ENCODE measurements around the gene LAPTM4A.

Gene LAPTM4A

DNA sequence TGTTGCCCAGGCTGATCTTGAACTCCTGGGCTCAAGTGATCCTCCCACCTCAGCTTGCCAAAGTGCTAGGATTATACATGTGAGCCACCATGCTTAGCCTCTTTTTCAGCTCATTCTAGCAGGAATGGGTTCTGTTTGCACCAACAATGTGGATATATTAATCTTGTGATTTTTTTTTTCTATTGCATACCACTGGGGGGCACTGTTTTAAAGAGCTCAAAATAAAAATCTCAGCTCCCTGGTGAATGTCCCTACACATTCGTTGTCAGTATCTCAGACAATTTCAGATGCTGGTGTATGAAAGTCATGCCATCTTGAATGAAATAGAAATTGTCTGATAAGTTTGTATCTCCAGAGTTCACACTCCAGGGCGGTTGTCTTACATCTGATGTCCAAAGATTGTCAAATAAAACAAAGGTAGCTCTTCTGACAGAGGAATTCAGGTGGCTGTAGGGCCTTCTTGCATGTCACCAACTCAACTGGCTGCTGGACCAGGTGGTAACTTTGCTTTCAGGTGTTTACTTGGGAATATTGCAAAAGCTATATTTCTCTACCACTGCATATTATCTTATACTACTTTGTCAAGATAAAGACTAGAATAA lies 35.8 kb downstream of the LAPTM4A start:
- DNase-seq = peak; percentile 26

DNA sequence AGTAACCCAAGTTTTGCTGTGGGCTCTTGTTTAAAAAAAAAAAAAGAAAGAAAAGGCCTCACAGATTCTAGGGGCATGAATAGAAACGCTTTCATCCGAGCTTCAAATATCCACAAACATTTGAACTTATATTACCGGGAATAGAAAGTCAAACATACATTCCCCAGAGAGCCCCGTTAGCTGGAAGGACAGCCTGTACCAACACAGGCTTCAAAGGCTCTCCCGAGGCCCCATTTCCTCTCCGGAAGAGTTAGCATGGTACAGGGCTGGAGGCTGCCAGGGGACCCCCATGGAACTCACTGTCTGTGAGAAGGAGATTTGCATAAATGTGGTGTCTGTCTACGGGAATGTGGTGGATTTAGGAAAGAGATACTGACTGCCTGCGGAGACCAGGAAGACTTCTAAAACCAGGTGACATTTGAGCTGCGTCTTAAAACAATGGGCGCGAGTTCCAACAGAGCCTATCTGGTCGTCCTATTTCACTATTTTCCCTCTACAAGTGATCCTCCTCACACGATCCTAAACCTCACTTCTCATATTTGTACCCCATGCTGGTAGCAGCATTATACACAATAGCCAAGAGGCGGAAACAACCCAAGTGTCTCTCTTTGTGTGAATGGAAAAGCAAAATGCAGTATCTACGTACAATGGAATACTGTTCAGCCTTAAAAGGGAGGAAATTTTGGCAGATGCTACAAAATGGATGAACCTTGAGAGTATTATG lies 38.1 kb downstream of the LAPTM4A start:
- no peak for DNase-seq

DNA sequence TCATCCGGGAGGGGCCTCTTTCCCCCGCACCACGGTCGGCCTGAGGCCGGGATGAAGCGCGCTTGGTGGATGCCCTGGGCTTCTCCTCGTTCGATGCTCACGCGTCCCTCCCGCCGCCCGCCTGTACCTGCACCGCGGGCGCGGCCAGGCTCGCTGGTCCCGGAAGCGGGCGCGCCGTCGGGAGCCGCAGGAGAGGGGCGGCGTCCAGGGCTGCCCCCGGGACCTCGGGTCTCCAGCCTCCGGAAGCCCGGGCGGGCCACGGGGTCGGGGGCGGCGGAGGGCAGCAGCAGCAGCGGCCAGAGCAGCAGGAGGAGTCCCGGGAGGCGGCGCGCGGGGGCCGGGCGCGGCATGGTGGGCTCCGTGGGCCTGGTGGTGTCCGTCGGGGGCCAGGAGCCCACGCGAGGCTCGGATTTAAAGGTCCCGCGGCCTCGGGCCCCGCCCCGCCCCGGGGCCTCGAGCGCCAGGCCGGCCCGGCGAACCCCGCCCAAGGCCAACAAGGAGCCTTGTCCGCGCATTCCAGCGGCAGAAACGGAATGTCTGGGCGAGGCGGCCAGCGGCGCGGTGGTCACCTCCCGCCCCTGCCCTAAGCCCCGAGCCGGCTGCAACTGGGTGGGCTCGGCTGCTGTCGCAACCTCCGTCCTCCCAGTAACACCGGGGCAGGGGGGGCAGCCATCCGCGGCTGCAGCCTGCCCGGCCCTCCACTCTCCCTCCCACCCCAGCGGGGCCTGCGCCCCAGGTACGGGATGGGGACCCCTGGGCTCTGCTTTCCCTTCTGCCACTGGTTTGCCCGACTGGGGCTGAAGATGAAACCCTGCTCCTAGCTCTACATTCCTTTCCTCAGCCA lies 38.9 kb downstream of the LAPTM4A start, which contains the start of gene MATN3:
MATN3 (minus strand) TSS at position 387 of the 844 bp plus-strand sequence; CDS start at position 350, 37 bp downstream.
- no peak for DNase-seq

DNA sequence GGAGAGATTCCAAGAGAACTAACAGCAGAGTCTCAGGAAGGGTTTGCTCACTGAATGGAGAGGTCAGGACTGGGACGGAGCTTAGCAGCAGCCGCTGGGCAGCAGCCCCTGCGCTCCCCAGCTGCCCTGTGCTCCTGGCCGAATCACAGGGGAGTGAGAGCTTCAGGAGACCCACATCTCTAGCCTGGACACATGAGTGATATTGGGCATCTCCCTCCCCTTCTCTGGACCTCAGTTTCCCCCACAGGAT lies 39.5 kb downstream of the LAPTM4A start:
- no peak for DNase-seq

DNA sequence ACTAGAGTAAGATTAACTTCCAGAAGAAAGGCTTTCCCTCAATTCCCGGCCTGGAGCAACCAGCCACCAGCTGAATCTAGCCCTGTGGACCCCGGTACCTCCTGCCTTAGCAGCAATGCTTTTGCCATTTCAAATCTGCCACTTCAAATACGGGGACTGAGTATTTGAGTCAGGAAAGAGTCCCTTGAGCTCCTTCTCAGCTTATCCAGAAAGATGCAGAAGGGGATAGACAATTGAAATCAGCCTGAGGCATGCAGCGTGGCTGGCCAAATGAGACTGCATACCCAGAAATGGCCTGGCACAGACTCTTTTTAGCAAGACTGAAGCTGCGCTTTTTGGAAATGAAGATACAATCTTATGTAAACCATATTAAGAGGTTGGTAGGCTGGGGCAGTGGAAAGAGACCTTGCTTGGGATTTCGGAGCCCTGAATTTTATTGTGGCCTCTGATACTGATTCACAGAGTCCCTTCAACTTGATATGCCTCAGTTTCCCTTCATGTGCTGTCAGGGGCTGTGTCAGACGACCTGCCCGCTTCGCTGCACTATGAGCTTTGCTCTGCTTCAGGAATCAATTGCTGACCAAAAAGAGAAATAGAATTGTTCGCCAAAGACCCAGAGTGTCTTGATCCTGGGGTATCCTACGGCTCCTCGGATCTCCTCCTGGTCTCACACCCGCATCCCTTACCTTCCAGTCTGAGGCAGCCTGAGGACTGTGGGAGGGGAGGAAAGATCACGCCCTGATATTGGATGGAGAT lies 40.0 kb downstream of the LAPTM4A start:
- no peak for DNase-seq

DNA sequence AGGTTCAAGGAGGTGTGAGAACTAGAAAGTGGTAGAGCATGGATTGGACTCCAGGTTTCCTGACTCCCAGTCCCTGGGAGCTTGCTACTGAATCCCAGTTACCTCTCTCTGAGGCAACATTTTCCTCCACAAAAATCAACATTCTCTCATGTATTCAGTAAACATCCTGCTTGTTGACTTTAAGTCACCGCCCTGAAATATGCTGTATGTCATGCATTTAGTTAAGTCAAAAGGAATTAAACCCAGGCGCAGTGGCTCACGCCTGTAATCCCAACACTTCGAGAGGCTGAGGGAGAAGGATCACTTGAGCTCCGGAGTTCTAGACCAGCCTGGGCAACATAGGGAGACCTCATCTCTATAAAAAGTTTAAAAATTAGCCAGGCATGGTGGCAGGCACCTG lies 42.7 kb downstream of the LAPTM4A start:
- DNase-seq = no peak

DNA sequence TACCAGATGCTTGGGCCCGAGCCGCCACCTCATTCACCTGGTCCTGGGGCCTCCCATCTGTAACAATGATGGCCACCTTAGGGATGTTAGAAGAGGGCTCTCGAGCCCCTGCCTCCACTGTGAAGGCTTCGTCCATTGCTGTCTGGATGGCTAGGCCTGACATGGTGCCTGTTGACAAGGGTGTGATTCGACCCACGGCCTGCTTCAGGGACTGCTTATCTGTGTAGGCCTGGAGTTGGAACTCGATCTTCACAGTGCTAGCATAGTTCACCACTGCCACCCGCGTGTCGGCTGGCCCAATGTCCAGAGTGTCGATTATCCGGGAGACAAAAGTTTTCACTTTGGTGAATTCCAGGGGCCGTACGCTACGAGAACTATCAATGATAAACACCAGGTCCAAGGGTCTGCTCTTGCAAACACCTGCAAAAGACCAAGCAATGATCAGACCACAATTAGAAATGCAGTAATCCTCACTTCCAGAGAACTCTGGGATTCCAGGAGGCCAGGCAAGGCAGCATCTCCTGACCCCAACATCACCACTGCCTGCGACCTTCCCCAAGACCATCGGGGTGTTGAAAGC lies 45.4 kb downstream of the LAPTM4A start:
- no peak for DNase-seq

DNA sequence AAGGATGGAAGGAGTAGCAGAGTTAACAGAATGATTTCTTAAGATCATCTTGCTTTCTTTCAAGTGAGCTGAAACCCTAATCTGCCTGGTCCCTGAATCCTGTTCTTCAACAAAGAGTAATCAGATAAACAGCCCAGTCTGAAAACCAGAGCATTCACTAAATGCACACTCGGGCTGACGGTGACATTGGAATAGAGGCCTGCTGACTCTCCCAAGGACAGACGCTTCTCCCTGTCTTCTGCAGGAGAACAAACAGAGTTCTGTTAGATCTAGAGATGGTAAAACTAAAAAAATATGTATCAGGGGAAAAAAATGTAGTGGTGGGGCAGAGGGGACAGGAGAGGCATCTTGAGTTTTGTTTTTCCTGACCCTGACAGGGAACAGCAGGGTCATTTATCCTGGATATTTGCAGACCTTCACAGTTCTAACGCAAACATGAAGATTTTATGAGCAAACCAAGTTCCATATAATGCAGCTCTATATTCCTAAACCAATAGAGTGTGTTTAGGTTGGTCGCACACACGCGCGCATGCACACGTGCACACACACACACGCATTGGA lies 46.3 kb downstream of the LAPTM4A start:
- DNase-seq = no peak

DNA sequence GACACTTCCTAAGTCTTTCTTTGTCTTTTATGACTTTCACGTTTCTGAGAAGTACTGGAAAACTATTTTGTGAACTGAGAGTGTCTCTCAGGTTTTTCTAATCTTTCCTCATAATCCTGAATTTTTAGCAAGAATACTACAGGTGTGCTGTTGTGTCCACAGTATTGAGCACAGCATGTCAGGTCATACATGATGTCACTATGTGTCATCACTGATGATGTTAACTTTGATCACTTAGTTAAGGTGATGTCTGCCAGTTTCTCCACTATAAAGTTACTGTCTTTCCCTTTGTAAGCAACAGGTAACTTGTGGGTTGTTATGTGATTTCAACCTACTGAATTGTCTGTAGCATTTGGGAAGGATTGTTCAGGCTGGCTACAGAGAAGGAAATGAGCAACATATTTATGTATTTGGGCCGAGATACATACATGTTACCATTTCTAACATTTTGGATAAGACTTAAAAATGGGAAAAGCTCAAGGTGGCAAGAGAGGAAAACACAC lies 50.0 kb downstream of the LAPTM4A start:
- no peak for DNase-seq

DNA sequence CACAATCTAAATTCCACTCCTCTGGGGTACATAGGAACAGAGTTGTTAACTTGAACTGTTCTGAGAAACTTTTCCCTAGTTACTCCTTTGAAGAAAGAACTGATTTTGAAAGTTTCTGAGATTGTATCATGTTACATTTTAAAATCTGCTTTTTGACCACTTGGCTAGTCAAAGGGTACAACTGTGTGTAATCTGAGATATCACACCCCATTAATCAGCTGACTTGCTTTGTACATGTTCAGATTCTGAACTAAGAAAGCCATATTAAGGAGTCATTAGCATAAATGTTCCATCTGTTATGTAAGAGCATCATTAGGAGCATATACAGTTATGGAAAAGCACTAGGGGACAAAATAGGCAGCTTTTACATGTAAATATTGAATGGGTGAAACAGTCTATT lies 57.7 kb downstream of the LAPTM4A start:
- no peak for DNase-seq

DNA sequence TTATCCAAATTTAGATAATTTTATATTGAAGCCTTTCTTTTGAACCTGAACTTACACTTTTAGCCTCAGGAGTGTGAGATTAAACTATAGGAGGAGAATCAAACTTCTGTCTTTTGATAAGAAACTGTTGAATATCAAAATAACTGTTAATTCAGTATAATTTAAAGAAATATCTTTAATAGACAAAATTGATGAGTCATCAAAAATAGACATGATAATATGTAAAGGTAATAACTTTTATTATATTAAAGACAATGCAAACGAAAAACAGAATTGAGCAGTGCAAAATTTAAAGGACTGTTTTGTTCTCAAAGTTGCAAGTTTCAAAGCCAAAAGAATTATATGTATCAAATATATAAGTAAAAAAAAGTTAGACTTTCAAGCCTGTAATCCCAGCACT lies 59.5 kb downstream of the LAPTM4A start:
- DNase-seq = no peak

DNA sequence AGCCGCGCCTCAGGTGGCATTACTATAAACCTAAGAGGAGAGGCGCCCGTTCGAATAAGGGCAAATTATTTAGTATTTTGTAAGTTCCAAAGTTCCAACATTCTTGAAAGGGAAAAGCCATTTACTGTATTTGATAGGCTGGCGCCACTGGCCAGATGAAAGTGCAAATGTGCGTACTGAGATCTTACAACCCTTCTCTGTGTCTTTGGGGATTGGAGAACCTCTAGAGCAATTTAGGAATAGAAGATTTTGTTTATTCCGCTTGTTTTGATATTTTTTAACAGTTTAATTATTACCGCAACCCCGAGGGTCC lies 61.1 kb downstream of the LAPTM4A start:
- DNase-seq = no peak

DNA sequence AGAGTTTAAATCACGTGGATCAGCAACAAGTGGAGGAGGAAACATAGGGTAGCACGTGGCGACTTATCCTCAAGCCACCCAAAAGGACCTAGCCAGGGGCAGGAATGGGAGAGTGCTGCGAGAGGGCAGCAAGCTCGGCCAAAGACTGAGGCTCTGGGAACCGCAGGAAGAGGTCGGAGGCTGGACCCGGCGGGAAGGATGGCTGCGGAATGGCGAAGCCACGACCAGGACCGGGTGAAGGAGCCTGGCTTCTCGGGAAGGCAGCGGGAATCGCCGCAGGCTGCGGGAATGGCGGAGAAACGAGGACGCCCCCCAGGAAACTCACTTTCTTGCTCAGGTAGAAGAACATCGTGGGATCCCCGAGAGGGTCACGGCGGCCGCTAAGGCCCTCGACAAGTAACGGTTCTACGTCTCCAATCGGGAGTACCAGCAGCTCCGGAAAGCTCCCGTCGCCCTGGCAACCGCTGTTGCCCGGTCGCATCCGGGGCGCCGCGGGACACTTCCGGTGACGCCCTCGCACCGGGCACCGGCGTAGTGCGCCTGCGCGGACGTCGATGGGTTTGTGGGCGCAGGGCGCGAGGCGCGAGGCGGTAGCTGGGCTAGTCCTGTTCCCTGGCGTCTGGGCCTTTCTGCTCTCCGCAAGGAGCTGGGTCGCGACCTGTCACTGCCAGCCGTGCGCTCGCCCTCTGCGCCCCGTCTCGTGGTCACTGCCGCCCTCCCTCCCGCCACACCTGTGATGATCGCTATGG lies 61.6 kb downstream of the LAPTM4A start, which contains the start of gene WDR35:
WDR35 (minus strand) TSS at position 439 of the 749 bp plus-strand sequence; CDS start at position 349, 90 bp downstream.
- peak; percentile 85 for DNase-seq

DNA sequence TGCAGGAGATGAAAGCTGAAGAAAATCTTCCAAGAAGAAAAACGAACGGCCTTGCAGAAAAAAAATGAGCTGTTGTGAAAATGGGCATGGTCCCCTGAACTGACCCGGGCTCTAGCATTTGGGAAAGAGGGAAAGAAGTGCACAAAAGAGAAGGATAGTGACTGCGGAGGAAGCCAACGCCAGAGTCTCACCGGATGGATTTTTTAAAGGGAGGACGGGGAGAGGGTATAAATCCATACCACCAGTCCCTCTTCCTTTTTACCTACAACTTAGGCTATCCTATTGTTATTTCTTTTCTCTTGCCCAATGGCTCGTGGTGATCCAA lies 62.1 kb downstream of the LAPTM4A start:
- DNase-seq = no peak

DNA sequence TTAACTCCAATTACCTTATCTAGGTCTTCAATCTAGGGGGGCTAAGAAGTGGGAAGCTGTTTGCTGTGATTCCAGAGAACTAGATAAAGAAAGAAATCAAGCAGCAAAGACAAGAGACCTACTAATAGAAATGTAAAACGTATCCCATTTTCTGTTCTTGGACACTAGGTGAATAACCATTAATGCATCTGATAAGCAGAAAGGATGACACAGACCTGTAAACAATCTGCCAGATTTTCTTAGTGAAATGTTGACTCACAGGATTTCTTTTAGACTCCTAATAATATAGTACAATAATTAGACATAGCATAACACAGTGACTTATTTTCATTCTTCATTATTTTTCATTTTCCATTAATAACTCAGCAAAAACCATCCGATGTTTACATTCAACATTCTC lies 62.8 kb downstream of the LAPTM4A start:
- DNase-seq = no peak

DNA sequence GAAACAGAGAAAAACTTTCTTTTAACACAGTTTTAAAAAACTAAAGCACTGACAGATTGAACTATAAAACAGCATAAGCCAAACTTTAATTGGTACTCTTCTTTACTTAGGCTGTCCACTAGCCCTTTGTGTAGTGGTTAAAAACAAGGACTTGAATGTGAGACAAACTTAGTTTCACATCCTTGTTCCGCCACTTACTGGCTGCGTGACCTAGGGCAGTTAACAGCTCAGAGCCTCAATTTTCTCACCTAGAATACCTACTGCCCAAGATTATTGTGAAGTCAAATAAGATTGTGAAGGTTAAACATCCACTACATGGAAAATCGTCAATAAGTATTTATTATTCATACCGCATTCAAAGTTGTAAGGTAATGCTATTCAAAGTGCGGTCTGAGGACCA lies 63.5 kb downstream of the LAPTM4A start:
- no peak for DNase-seq

Measured in NCI-H1436 (cell line).